DOHH2 (cell line): Measurements from ENCODE around the gene CBLB.

Source experiments
- H3F3A ChIP-seq: fragments of 200-600 bp; sonication (generic), shearing (Covaris generic); 2 replicates; pipeline ENCODE4 v1.6.0; 2016; ENCODE audit warnings: antibody characterized with exemption, mild to moderate bottlenecking; ENCODE audit not compliant: control insufficient read depth, insufficient read depth
- H3K27ac ChIP-seq: fragments of 200-600 bp; sonication (generic); 2 replicates; pipeline ENCODE4 v1.5.1; 2014; ENCODE audit warnings: low read depth, mild to moderate bottlenecking, low read length, moderate library complexity
- H3K27me3 ChIP-seq: fragments of 200-600 bp; sonication (generic); 2 replicates; pipeline ENCODE4 v1.6.1; 2014; ENCODE audit warnings: mild to moderate bottlenecking, low read length, mixed read lengths; ENCODE audit not compliant: control insufficient read depth
- H3K36me3 ChIP-seq: fragments of 200-600 bp; sonication (generic); 2 replicates; pipeline ENCODE4 v1.6.1; 2014; ENCODE audit warnings: mild to moderate bottlenecking, low read length, moderate library complexity, mixed read lengths; ENCODE audit not compliant: control insufficient read depth
- H3K4me1 ChIP-seq: fragments of 200-600 bp; sonication (generic); 2 replicates; pipeline ENCODE4 v1.6.1; 2014; ENCODE audit warnings: mild to moderate bottlenecking, low read length, mixed read lengths; ENCODE audit not compliant: control insufficient read depth
- H3K4me2 ChIP-seq: fragments of 200-600 bp; sonication (generic); 2 replicates; pipeline ENCODE4 v1.6.0; 2014; ENCODE audit warnings: mild to moderate bottlenecking, low read length, moderate library complexity
- H3K4me3 ChIP-seq: fragments of 200-600 bp; sonication (generic); 2 replicates; pipeline ENCODE4 v1.5.1; 2014; ENCODE audit warnings: mild to moderate bottlenecking, low read length, mixed read lengths
- H3K79me2 ChIP-seq: fragments of 200-600 bp; sonication (generic); 2 replicates; pipeline ENCODE4 v1.6.1; 2014; ENCODE audit warnings: mild to moderate bottlenecking, low read length, mixed read lengths; ENCODE audit not compliant: control insufficient read depth
- H3K9me2 ChIP-seq: fragments of 200-600 bp; sonication (generic); replicated peaks from 2 replicates; pipeline ENCODE4 v1.6.1; 2014; ENCODE audit warnings: mild to moderate bottlenecking, low read length, mixed read lengths; ENCODE audit not compliant: control insufficient read depth
- H3K9me3 ChIP-seq: fragments of 200-600 bp; sonication (generic); 2 replicates; pipeline ENCODE4 v1.6.1; 2014; ENCODE audit warnings: antibody characterized with exemption, low read length, mixed read lengths; ENCODE audit not compliant: control insufficient read depth, insufficient read depth
- H4K20me1 ChIP-seq: fragments of 200-600 bp; sonication (generic); 2 replicates; pipeline ENCODE4 v1.6.0; 2014; ENCODE audit warnings: low read depth, mild to moderate bottlenecking, antibody characterized with exemption, low read length, moderate library complexity; ENCODE audit not compliant: control insufficient read depth, insufficient read depth
- EZH2phosphoT487 ChIP-seq: fragments of 200-600 bp; sonication (generic); IDR thresholded peaks from 2 replicates; pipeline ENCODE4 v1.6.1; 2017; ENCODE audit warnings: borderline replicate concordance, mild to moderate bottlenecking, antibody characterized with exemption, low read length, moderate library complexity, mixed read lengths
- TF ChIP-seq, protein P1 (sequence below): fragments of 200-600 bp; sonication (generic); IDR thresholded peaks from one replicate; pipeline ENCODE4 v1.5.1; 2014; ENCODE audit warnings: antibody characterized with exemption, mild to moderate bottlenecking, low read depth, low read length; ENCODE audit not compliant: poor library complexity, severe bottlenecking

The CBLB gene

DNA sequence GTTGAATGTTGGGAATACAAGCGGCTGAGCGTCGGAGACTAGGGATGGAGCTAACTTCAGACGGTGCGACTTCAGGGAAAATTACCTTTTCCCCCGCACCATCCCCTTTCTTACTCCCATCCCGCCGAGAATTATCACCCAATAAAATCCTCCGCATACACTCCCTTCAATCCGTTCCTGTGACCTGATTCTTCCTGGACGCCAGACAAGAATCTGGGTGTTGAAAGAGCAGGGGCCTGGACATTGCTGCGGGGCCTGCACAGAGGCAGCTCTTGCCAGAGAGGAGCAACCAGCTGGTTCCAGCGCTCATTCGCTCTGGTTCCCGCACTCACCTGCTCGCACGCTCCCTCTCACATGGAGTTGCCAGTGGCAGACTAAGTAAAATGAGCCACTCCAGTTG, 260.2 kb downstream of the CBLB start:
- Histone ChIP-seq H3K4me2 (no peak overlapping the region), H3K4me3 (no peak overlapping the region)

DNA sequence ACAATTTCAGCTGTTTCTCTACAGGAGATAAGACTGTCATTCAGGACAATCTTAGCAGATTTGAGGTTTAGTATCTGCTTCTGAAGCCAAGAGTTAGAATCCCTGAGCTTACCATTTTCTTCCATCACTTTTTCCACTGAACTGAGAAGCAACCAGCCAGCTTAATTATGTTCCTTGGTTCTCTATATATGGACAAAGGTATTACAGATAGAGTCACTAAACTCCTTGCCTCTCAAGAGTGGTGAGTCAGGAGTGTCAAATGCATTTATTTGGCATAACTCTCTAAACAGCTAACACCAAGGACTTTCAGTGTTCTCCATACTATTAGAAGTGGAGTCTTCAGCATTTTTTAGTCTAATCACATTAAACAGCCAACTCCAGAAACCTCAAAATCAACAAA, 262.8 kb downstream of the CBLB start:
- H3F3A ChIP-seq, result no peaks in the 10 kb centered on the region
- no peak overlapping the region for H3K4me2 ChIP-seq
- H3K9me3 ChIP-seq, result peaks cover 3% of the 10 kb centered on the region; the same call in 1 of the 2 replicates
- H3K27me3 ChIP-seq, result no peaks in the 10 kb centered on the region
- no peak overlapping the region for H3K27ac ChIP-seq
- no peaks in the 10 kb centered on the region for H3K79me2 ChIP-seq
- TF ChIP-seq EZH2phosphoT487, result no peak
- TF ChIP-seq, protein P1, sequence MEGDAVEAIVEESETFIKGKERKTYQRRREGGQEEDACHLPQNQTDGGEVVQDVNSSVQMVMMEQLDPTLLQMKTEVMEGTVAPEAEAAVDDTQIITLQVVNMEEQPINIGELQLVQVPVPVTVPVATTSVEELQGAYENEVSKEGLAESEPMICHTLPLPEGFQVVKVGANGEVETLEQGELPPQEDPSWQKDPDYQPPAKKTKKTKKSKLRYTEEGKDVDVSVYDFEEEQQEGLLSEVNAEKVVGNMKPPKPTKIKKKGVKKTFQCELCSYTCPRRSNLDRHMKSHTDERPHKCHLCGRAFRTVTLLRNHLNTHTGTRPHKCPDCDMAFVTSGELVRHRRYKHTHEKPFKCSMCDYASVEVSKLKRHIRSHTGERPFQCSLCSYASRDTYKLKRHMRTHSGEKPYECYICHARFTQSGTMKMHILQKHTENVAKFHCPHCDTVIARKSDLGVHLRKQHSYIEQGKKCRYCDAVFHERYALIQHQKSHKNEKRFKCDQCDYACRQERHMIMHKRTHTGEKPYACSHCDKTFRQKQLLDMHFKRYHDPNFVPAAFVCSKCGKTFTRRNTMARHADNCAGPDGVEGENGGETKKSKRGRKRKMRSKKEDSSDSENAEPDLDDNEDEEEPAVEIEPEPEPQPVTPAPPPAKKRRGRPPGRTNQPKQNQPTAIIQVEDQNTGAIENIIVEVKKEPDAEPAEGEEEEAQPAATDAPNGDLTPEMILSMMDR, result no peak
- H3K4me3 ChIP-seq, result no peak overlapping the region
- no peaks in the 10 kb centered on the region for H3K9me2 ChIP-seq
- H3K36me3 ChIP-seq, result no peaks in the 10 kb centered on the region
- H3K4me1 ChIP-seq, result no peaks in the 10 kb centered on the region
- no peaks in the 10 kb centered on the region for H4K20me1 ChIP-seq

More for the DNA sequence above, 260.2 kb downstream of the CBLB start:
- peaks cover 3% of the 10 kb centered on the region; the same call in 1 of the 2 replicates for H3K9me3 ChIP-seq
- H3K27ac ChIP-seq, result no peak overlapping the region
- H4K20me1 ChIP-seq, result no peaks in the 10 kb centered on the region
- H3K79me2 ChIP-seq, result no peaks in the 10 kb centered on the region
- no peaks in the 10 kb centered on the region for H3K4me1 ChIP-seq
- no peak for TF ChIP-seq EZH2phosphoT487
- TF ChIP-seq, protein P1, result no peak
- H3K36me3 ChIP-seq, result no peaks in the 10 kb centered on the region
- no peaks in the 10 kb centered on the region for H3K9me2 ChIP-seq
- no peaks in the 10 kb centered on the region for H3F3A ChIP-seq
- no peaks in the 10 kb centered on the region for H3K27me3 ChIP-seq
